ENCODE data around the gene PSMA6. TPM values are rescaled to one million over a fixed set of nuclear protein-coding genes. Genes with fewer than 3 reads are reported as not detected.

PSMA6 gene
- total and polyA plus RNA-seq, 10 of the 15 experiments (the other 5 are each of a cell fraction or from before 2014, with no cell fraction given): 267 to 1,363 (median 402) TPM

DNA sequence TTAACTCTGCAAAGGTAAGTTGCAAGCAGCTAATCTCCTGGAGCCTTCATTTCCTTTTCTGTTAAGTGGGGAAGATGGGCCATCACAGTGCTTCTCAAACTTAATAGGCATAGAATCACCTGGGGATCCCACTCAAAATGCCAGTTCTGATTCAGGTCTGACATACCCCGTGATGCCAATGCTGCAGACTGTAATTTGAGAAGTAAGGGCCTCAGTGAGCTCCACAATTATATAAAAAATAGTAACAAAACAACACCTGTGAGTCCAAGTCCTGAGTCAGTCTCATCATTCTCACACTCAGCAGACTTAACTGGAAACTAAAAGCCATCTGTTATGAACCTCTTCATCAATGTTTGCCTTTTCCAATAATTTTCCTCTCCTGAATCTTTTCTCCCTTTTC, 10.8 kb upstream of the PSMA6 start:
- Histone ChIP-seq H3K36me3 (ENCODE audit: control insufficient read depth in 2 of 2, insufficient read depth in 2 of 2, low read length in 1 of 2) (peaks cover 0 to under 1% of the 10 kb centered on the region in 2 experiments; a peak in 3 of 4 replicates), H3K9me3 (replicated peaks; ENCODE audit: control insufficient read depth, insufficient read depth, low read length) (no peaks in the 10 kb centered on the region), H2AFZ (ENCODE audit: control insufficient read depth, low read depth, low read length) (no peak overlapping the region), H3K4me2 (ENCODE audit: control insufficient read depth, insufficient read depth) (no peak overlapping the region), H4K20me1 (ENCODE audit: control insufficient read depth, insufficient read depth) (no peaks in the 10 kb centered on the region), H3K4me3 (no peak overlapping the region), H3K4me1 (ENCODE audit: control insufficient read depth, insufficient read depth, low read length) (peaks cover 26% of the 10 kb centered on the region), H3K27ac (ENCODE audit: control insufficient read depth, insufficient read depth) (no peak overlapping the region), H3K9ac (ENCODE audit: control insufficient read depth, insufficient read depth, low read length) (no peak overlapping the region), H3K79me2 (ENCODE audit: control insufficient read depth, insufficient read depth, low read length) (no peaks in the 10 kb centered on the region), H3K27me3 (replicated peaks in 1 of 2; ENCODE audit: control insufficient read depth in 2 of 2, insufficient read depth in 2 of 2, low read length in 1 of 2) (no peaks in the 10 kb centered on the region)
- ATAC-seq (no peak), FAIRE-seq (no peak), DNase-seq (ENCODE audit: low read depth, low spot score) (no peak)
- POLR2A ChIA-PET: interaction anchor here (0.9 to 1.7 kb wide), 3 partner anchors 11 to 123 kb away, joined by 3 to 5 read pairs (median 4); partner anchors contain the start of genes NFKBIA and PSMA6
- WGBS (ENCODE audit: insufficient coverage, insufficient replicate concordance, low lambda C conversion rate, missing lambda C conversion rate): 55% methylated on average over 1 of the region's 1 CpG
- BruUV-seq (replicated peaks): no TSS peak
- TF ChIP-seq TARDBP (IDR thresholded peaks at IDR 0.05; ENCODE audit: borderline replicate concordance) (no peak), SMC3 (IDR thresholded peaks at IDR 0.05; ENCODE audit: borderline replicate concordance, low read length) (no peak), MTA3 (IDR thresholded peaks at IDR 0.05; ENCODE audit: borderline replicate concordance, low read length) (no peak), IKZF2 (IDR thresholded peaks at IDR 0.05) (no peak), HDAC6 (IDR thresholded peaks at IDR 0.05; ENCODE audit: unreplicated experiment) (no peak), E2F8 (IDR thresholded peaks at IDR 0.05; ENCODE audit: low read depth, partially characterized antibody) (no peak), MEF2B (IDR thresholded peaks at IDR 0.05; ENCODE audit: partially characterized antibody, poor library complexity, severe bottlenecking) (no peak), WRNIP1 (IDR thresholded peaks at IDR 0.05; ENCODE audit: borderline replicate concordance, low read depth, low read length) (no peak), TAF1 (IDR thresholded peaks at IDR 0.05; ENCODE audit: borderline replicate concordance, low read depth, low read length) (no peak), ESRRA (IDR thresholded peaks at IDR 0.05; ENCODE audit: low read length) (no peak), SMAD1 (IDR thresholded peaks at IDR 0.05; ENCODE audit: low read depth, partially characterized antibody) (no peak)
- RAD21 ChIA-PET (ENCODE audit: unreplicated experiment): interaction anchor here (0.7 to 1.0 kb wide), 2 partner anchors 28 to 56 kb away, joined by 3 read pairs; no protein-coding TSS in a partner anchor
- in situ Hi-C loops (cut with MboI): loop anchor here (10.0 kb wide), 1 partner anchor 123 kb away; the partner anchor contains the start of gene NFKBIA
- intact Hi-C loops (cut with micrococcal nuclease; ENCODE audit: unreplicated experiment): no loop called here
- CTCF ChIA-PET: interaction anchor here (1.0 to 1.6 kb wide), 2 partner anchors 52 to 136 kb away, joined by 3 to 4 read pairs; no protein-coding TSS in a partner anchor
- SMC1A ChIA-PET (ENCODE audit: uncharacterized antibody, unreplicated experiment): interaction anchor here (1.0 to 1.6 kb wide), 4 partner anchors 19 to 140 kb away, joined by 3 to 8 read pairs (median 5); no protein-coding TSS in a partner anchor

Measured in GM12878 (cell line).